ENCODE results near the gene TMTC2.

Gene TMTC2

GRCh38 chr12:82852529-82852928 is 165.8 kb downstream of the TMTC2 start:
- no peak for TF ChIP-seq CTCF (conservative IDR thresholded peaks at IDR 0.05; ENCODE audit: low read length)
- DNase-seq (ENCODE audit: low read depth): no peak
- H3K4me3 ChIP-seq (ENCODE audit: low read length): no peak overlapping the region

GRCh38 chr12:82855872-82856271 is 169.2 kb downstream of the TMTC2 start:
- DNase-seq (ENCODE audit: low read depth): no peak
- no peak for TF ChIP-seq CTCF (conservative IDR thresholded peaks at IDR 0.05; ENCODE audit: low read length)
- no peak overlapping the region for H3K4me3 ChIP-seq (ENCODE audit: low read length)

- no peak for TF ChIP-seq CTCF (conservative IDR thresholded peaks at IDR 0.05; ENCODE audit: low read length)
- H3K4me3 ChIP-seq (ENCODE audit: low read length): no peak overlapping the region
- no peak for DNase-seq (ENCODE audit: low read depth)
These were observed 170.6 kb downstream of the TMTC2 start for GRCh38 chr12:82857276-82857675.

GRCh38 chr12:82857911-82858533 is 171.3 kb downstream of the TMTC2 start:
- H3K4me3 ChIP-seq (ENCODE audit: low read length): no peak overlapping the region
- no peak for DNase-seq (ENCODE audit: low read depth)
- no peak for TF ChIP-seq CTCF (conservative IDR thresholded peaks at IDR 0.05; ENCODE audit: low read length)

GRCh38 chr12:82858534-82858917 is 171.8 kb downstream of the TMTC2 start:
- H3K4me3 ChIP-seq (ENCODE audit: low read length): no peak overlapping the region
- no peak for TF ChIP-seq CTCF (conservative IDR thresholded peaks at IDR 0.05; ENCODE audit: low read length)
- DNase-seq (ENCODE audit: low read depth): no peak

GRCh38 chr12:82862069-82862841 is 175.5 kb downstream of the TMTC2 start:
- H3K4me3 ChIP-seq (ENCODE audit: low read length): no peak overlapping the region
- peak; percentile 25 for DNase-seq (ENCODE audit: low read depth)
- no peak for TF ChIP-seq CTCF (conservative IDR thresholded peaks at IDR 0.05; ENCODE audit: low read length)
